NCI-H187 treated with DMSO at 0.1 percent for 48 hours (cell line): ENCODE measurements around the gene SUN1.
"Not testable (repeated sequence)": the region's sequence is repeated elsewhere in the genome, so short reads cannot be mapped to it uniquely, and the experiment has no call there.

ENCODE experiments used
- DNase-seq: peaks from one replicate; lab custom pipeline; 2025; lab: John Stamatoyannopoulos, UW

SUN1 gene

GRCh38 chr7:856444-857095 lies 24.3 kb downstream of the SUN1 start:
- DNase-seq: no peak

GRCh38 chr7:857661-858060 lies 25.4 kb downstream of the SUN1 start:
- DNase-seq: no peak

- DNase-seq: no peak
Measured at GRCh38 chr7:859359-860030, 27.2 kb downstream of the SUN1 start.

- DNase-seq: no peak
Measured at GRCh38 chr7:860149-860548, 27.9 kb downstream of the SUN1 start.

- DNase-seq: no peak
Measured at GRCh38 chr7:861222-861621, 28.9 kb downstream of the SUN1 start.

- DNase-seq: no peak
Measured at GRCh38 chr7:862157-862556, 29.9 kb downstream of the SUN1 start.

GRCh38 chr7:863106-863505 lies 30.8 kb downstream of the SUN1 start:
- no peak for DNase-seq

- DNase-seq: no peak
Measured at GRCh38 chr7:865921-866320, 33.6 kb downstream of the SUN1 start.

GRCh38 chr7:867001-867405 lies 34.7 kb downstream of the SUN1 start:
- DNase-seq: no peak

- no peak for DNase-seq
Measured at GRCh38 chr7:867406-868188, 35.3 kb downstream of the SUN1 start.

GRCh38 chr7:868189-868486 lies 35.9 kb downstream of the SUN1 start:
- DNase-seq: no peak

- no peak for DNase-seq
Measured at GRCh38 chr7:869348-869747, 37.1 kb downstream of the SUN1 start.

- no peak for DNase-seq
Measured at GRCh38 chr7:871900-872537, 39.7 kb downstream of the SUN1 start.

- DNase-seq: not testable (repeated sequence)
Measured at GRCh38 chr7:872685-873084, 40.4 kb downstream of the SUN1 start.

GRCh38 chr7:873367-874002 lies 41.2 kb downstream of the SUN1 start:
- no peak for DNase-seq

- no peak for DNase-seq
Measured at GRCh38 chr7:874031-874749, 41.9 kb downstream of the SUN1 start.

GRCh38 chr7:875051-875450 lies 42.8 kb downstream of the SUN1 start:
- no peak for DNase-seq

GRCh38 chr7:875476-876076 lies 43.3 kb downstream of the SUN1 start:
- no peak for DNase-seq

- DNase-seq: peak; percentile 17
Measured at GRCh38 chr7:876077-876971, 44.0 kb downstream of the SUN1 start, which contains the start of gene GET4. Gene GET4, plus strand, starts transcription at chr7:876554. Its CDS starts 92 bp downstream, at chr7:876646.

GRCh38 chr7:876972-877311 lies 44.7 kb downstream of the SUN1 start:
- no peak for DNase-seq
